ENCODE data around the gene ZNF831.

Gene ZNF831

DNA sequence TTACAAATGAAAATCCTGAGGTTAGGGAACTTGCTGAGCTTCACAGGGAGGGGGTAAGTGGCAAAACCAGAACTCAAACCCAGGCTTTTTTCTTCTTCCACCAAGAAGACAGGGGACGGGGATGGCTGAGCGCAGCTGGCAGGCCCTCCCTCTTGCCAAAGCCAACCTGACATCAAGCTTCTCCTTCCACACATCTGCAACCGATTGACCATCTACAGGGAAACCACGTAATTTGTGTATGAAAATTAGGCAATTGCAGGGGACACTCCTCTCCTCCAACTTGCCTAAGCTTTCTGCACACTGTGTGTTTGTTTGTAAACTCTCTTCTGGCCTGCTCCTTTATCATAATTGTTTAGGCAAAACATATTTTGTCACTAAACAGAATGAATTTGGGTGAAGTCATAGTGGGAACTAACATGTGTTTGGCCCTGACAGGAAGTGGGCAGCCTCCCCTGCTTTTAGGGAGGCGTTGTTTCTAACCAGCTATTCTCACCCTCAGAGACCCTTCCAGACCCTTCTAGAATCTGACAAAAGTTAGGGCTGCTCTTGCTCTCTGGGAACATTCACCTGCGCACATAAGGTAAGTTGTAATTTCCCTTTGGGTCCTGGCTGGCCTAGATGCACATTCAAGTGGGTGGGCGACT is 18.9 kb downstream of the ZNF831 start:
- DNase-seq (ENCODE audit: low spot score), result no peak

DNA sequence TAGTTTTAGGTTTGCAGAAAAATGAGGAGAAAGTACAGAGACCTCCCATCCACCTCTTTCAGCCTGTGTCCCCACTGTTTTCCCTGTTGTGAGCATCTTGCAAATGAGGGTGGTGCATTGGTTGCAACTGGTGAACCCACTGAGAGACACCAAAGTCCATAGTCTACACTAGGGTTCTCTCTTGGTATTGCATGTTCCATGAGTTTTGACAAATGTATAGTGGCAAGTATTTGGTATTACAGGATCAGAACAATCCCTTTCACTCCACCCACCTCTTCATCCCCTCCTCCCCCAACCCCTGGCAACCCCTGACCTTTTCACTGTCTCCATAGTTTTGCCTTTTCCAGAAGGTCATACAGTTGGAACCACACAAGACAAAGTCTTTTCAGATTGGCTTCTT is 20.1 kb downstream of the ZNF831 start:
- DNase-seq (ENCODE audit: low spot score), result no peak

GRCh38 chr20:59184880-59185447 is 21.3 kb downstream of the ZNF831 start:
- peak; percentile 18 for DNase-seq (ENCODE audit: low spot score)

DNA sequence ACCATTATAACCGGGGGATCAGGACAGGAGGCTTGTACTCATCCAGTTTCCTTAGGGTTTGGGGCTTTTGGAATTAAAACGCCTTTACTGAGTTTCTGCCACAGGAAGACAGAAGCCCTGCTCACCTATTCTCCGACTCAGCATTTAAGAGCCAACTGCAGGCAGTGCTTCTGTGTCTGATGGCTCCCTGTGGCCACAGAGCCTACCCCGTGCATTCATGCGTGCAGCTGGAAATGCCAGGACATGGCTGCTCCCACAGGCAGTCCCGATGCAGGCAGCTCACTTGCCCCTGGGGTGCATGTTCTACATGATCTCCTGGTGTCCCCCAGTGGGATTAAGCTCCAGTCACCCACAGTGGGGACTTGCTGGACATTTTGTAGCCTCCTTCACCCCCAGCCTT is 22.2 kb downstream of the ZNF831 start:
- no peak for DNase-seq (ENCODE audit: low spot score)

DNA sequence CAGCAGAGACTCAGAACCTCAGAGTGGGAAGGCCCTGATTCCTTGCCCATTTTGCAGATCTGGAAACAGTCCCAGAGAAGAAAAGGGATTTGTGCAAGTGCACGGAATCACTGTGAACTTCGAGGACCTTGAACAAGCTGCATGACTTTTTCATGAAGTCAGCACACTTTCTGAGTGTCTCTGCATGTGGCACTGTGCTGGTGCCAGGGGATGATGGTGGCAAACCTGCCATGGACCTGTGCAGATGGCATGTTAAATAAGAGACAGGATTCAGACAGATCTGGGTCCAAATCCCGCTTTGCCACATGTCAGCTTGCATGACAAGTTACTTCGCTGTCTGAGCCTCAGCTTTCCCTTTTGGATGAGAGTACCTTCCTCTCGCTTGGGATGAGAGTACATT is 26.8 kb downstream of the ZNF831 start:
- no peak for DNase-seq (ENCODE audit: low spot score)

DNA sequence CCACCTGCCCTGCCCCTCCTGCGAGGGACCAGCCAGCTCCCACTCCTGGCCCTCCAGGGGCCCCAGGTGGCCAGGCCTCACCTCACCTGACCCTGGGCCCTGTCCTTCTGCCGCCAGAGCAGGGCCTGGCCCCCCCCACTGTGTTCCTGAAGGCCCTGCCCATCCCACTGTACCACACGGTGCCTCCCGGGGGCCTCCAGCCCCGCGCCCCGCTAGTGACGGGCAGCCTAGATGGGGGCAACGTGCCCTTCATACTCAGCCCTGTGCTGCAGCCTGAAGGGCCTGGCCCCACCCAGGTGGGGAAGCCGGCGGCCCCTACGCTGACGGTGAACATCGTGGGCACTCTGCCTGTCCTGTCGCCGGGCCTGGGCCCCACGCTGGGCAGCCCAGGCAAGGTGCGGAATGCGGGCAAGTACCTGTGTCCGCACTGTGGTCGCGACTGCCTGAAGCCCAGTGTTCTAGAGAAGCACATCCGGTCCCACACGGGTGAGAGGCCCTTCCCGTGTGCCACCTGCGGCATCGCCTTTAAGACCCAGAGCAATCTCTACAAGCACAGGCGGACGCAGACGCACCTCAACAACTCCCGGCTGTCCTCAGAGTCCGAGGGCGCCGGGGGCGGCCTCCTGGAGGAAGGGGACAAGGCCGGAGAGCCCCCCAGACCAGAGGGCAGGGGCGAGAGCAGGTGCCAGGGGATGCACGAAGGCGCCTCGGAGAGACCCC is 27.6 kb downstream of the ZNF831 start:
- no peak for DNase-seq (ENCODE audit: low spot score)

DNA sequence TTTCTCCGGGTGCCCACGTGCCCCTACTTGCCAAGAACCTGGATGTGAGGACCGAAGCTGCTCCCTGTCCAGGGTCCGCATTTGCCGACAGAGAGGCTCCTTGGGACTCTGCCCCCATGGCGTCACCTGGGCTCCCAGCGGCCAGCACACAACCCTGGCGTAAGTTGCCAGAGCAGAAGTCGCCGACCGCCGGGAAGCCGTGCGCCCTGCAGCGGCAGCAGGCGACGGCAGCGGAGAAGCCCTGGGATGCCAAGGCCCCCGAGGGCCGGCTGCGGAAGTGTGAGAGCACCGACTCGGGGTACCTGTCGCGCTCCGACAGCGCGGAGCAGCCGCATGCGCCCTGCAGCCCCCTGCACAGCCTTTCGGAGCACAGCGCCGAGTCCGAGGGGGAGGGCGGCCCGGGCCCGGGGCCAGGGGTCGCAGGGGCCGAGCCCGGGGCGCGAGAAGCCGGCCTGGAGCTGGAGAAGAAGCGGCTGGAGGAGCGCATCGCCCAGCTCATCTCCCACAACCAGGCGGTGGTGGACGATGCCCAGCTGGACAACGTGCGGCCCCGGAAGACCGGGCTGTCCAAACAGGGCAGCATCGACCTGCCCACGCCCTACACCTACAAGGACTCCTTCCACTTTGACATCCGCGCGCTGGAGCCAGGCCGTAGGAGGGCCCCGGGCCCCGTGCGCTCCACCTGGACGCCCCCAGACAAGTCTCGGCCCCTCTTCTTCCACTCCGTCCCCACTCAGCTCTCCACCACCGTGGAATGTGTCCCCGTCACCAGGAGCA is 28.3 kb downstream of the ZNF831 start:
- DNase-seq (ENCODE audit: low spot score), result no peak

GRCh38 chr20:59192533-59192896 is 28.9 kb downstream of the ZNF831 start:
- no peak for DNase-seq (ENCODE audit: low spot score)

DNA sequence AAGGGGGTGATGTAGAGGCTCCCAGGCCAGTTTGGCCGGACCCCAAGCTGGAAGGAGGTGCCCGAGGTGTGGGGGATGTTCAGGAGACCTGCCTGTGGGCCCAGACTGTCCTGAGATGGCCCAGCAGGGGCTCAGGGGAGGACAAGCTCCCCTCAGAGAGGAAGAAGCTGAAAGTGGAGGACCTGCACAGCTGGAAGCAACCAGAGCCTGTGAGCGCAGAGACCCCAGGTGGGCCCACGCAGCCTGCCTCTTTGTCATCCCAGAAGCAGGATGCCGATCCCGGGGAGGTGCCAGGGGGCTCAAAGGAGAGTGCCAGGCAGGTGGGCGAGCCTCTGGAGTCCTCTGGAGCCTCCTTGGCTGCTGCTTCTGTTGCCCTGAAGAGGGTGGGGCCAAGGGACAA is 29.7 kb downstream of the ZNF831 start:
- no peak for DNase-seq (ENCODE audit: low spot score)

DNA sequence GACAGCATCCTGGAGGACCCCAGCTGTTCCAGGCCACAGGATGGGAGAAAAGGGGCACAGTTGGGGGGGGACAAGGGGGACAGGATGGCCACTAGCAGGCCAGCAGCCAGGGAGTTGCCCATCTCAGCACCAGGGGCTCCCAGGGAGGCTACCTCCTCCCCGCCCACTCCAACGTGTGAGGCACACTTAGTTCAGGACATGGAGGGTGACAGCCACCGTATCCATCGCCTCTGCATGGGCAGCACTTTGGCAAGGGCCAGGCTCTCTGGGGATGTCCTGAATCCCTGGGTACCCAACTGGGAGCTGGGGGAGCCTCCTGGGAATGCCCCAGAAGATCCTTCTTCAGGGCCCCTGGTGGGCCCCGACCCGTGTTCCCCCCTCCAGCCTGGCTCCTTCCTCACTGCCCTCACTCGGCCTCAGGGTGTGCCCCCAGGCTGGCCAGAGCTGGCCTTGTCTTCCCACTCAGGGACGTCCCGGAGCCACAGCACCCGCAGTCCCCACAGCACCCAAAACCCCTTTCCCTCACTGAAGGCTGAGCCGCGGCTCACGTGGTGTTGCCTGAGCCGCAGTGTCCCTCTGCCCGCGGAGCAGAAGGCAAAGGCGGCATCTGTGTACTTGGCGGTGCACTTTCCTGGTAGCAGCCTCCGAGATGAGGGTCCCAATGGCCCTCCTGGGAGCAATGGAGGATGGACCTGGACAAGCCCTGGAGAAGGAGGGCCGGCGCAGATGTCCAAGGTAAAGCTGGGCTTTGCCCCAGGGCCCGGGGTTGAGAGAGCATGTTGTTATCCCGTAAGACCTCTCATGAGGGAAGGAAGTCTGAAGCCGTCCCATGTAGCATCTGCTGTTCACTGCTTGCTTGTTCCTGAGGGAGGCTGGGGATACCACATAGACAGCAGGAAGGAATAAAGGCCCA is 30.7 kb downstream of the ZNF831 start:
- DNase-seq (ENCODE audit: low spot score), result no peak

- DNase-seq (ENCODE audit: low spot score), result no peak
Observed at GRCh38 chr20:59195316-59195993, 31.8 kb downstream of the ZNF831 start.

DNA sequence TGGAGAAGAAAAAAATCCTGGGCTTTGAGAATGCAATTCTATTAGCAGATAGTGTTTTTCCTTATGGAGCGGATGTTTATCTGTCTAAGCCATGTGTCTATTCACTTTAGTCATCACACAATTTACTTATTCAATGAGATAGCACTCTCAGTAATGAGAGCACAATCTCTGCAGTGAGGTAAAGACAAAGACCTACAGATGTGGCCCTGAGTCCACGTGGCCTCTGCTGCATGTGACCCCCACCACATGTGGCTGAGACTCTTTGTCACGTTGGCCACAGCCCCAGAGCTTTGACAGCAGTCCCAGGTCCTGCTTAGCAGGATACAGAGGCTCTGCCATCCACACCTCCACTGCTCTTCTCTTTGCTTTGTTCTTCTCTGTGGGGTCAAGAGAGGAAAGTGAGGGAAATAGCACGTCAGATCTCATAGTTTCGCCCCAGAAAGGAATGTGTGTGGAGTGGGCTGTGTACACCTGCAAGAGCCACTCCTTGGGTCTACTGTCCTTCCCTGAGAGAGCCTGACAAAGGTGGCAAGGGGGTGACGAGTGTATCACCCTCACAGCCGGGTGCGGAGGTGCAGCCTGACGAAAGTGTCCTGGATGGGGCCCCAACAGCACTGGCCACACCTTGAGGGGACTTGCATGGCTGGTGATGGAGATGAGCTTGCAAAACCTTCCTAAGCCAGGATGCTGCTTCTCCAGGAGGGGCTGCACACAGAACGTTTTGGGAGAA is 40.7 kb downstream of the ZNF831 start:
- no peak for DNase-seq (ENCODE audit: low spot score)

DNA sequence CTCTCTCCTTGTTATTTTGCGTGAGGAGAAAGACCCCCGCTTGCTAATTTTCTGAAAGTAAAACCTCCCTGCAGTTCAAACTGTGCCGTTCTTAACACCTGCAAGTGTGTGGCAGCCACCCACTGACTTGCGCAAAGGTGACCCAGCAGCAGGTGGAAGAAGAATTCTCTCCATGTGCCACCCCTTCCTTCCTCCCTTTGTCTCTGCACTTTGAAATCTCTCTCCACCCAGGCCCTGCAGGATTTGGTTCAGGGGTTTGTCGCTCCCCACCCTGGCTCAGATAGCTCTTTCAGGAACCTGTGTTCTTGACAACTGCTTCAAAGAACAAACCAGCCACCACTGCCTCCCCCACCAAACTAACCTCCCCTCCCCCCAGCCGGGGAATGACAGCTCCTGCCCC is 41.4 kb downstream of the ZNF831 start:
- DNase-seq (ENCODE audit: low spot score), result no peak

- no peak for DNase-seq (ENCODE audit: low spot score)
Observed at GRCh38 chr20:59207235-59207634, 43.6 kb downstream of the ZNF831 start.

GRCh38 chr20:59207742-59208357 is 44.2 kb downstream of the ZNF831 start:
- DNase-seq (ENCODE audit: low spot score), result peak; percentile 83

GRCh38 chr20:59210186-59210585 is 46.6 kb downstream of the ZNF831 start:
- DNase-seq (ENCODE audit: low spot score), result no peak

DNA sequence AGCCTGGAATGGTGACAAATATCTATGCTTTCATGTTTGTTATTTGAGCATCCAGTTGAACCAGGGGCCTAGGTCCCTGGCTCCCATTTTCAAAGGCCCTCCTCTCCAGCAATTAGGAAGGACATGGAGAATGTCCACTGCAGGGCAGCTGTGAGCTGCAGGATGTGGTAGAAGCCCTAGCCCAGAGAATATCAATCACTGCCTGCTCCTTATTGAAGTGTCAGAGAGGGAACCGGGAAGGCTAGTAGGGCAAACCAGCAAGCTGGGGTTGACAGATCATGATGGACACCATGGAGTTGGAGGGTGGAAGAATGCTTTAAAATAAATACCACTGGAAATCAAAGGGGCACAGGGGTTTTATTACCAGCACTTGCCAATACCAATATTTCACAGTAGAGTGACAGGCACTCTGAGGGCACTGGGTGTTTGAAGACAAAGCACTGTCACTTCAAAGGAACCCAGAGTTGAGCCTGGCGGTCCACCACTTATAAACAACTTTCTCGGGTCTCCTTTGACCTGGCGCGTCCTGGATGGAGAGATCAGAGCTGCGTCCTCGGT is 47.7 kb downstream of the ZNF831 start:
- DNase-seq (ENCODE audit: low spot score), result no peak

DNA sequence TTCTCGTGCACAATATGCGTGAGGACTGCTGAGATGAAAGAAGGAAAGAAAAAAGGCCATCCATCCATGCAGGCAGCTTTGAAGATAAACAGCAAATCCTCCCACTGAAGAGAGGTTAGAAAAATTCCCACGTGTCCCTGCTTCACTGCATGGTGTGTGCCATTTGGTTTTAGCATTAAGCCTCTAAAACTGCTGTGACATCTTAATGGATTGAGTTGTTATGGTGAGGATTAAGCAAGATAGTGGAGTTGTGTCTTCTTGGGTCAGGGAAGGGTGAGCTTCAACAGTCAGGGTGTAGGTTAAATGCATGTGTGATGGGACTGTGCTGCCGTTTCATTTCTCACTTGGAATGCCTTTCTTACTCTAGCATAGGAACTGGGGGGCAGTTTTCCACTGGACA is 50.5 kb downstream of the ZNF831 start:
- no peak for DNase-seq (ENCODE audit: low spot score)

DNA sequence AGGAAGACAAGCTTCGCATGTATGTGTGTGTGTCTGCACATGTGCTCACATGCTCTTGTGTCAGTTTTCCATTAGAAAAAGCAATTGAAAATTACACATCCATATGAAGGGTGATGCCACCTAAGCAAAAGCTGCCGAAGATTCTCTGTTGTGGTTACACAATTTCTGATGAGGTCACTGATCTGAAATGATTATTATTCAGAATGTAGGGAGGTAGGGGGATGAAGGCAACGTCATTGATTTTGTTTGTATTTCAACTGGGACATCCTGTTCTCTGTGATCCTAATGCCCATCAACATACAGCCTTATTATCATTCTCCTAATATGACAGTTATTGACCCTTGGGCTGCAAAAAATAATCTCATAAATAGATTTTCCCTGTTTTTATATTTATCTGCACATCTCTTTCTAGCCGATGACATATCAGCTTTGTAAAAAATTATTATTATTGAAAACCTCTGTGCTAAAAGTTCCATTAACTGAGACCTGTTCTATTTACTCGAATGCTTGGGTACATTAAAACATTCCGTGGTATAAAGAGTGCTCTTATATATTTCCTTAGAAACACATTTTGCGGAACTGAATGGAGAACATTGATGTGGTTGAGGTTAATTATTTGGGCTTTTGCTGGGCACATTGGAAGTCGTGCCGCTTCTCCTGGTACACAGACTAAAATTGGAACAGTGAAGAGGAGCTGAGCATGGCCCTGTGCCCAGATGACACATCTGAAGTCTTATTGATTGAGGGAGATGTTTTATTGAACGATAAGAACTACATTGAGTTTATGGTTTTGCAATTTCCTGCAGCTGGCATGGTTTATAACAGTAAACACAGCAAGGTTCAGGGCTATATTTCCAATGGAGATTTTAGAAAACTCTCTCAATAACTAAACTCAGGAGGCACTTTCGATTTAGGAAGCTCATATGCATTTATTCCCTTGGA is 51.3 kb downstream of the ZNF831 start:
- DNase-seq (ENCODE audit: low spot score), result no peak
